WERI-Rb-1 (cell line): Measurements from ENCODE around the gene EPN1.

Experiments
- DNase-seq: peaks from one replicate; pipeline ENCODE4 v3.0.0-alpha.2; 2020
- H3K27ac ChIP-seq: fragments of 250-450 bp; sonication (Bioruptor Pico); 2 replicates; pipeline ENCODE4 v1.5.1; 2020; ENCODE audit warnings: mild to moderate bottlenecking, moderate library complexity
- H3K27me3 ChIP-seq: fragments of 250-450 bp; sonication (Bioruptor Pico); 2 replicates; pipeline ENCODE4 v1.5.1; 2021; ENCODE audit warnings: mild to moderate bottlenecking, low read depth, moderate library complexity; ENCODE audit not compliant: insufficient read depth, severe bottlenecking
- H3K36me3 ChIP-seq: fragments of 250-450 bp; sonication (Bioruptor Pico); 2 replicates; pipeline ENCODE4 v1.5.1; 2020; ENCODE audit warnings: mild to moderate bottlenecking, moderate library complexity
- H3K4me3 ChIP-seq: 2 replicates; pipeline ENCODE4 v1.5.1; 2011; ENCODE audit warnings: low read depth, mild to moderate bottlenecking, control low read depth, low read length
- H3K9me3 ChIP-seq: fragments of 250-450 bp; sonication (Bioruptor Pico); 2 replicates; pipeline ENCODE4 v1.5.1; 2021; ENCODE audit warnings: mild to moderate bottlenecking, moderate library complexity; ENCODE audit not compliant: severe bottlenecking
- TF ChIP-seq, protein P1 (sequence below): IDR thresholded peaks from 2 replicates; pipeline ENCODE4 v1.5.1; 2011; ENCODE audit warnings: low read depth, mild to moderate bottlenecking, control low read depth, inconsistent platforms, low read length

The EPN1 gene

DNA sequence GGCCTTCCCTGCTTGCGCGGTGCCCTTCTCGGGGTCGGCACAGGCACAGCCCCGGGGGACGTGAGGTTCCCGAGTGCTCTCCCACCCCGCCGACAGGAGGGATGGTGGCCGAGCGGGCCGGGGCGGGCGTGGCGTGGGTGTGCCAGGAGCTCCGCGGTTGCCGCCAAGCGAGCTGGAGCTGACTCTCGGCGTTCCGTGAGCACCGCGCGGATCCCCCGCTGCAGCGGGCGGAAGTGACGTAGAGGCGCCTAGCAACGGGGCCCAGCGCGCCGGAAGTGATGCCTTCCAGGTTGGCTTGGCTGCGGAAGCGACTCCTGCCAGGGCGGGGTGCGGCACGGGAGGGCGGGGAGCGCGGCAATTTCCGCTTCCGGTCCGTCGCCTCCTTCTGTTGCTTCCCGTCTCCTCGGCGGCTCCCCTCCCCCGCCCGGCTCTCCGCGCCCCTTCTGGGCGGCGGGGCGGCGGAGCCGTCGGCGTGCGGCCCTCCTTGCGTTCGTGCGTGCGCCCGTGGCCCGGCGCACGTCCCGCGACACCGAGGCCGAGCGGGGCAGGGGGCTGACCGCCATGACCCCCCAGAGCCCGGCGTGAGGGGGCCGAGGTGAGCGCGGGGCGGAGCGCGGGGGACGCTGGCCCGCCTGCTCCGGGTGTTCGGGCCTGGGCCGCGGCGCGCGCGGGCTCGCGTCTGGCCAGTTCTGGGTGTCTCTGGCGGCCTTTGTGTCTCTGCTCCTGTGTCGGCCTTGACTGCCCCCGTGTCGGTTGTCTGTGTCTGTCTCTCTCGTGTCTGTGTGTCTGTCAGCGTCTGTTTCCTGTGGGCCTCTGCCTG, at the start of gene EPN1:
Gene EPN1 (plus strand): TSS at position 386 of the 820 bp plus-strand sequence. CDS start 3,402 bp downstream, outside the sequence.
- Histone ChIP-seq H3K27ac (peak within 1 kb of the TSS; percentile 78), H3K4me3 (peak within 1 kb of the TSS; percentile 93), H3K36me3 (peaks cover 69% of the 10 kb centered on the region), H3K27me3 (no peaks in the 10 kb centered on the region), H3K9me3 (no peaks in the 10 kb centered on the region)
- TF ChIP-seq, protein P1, sequence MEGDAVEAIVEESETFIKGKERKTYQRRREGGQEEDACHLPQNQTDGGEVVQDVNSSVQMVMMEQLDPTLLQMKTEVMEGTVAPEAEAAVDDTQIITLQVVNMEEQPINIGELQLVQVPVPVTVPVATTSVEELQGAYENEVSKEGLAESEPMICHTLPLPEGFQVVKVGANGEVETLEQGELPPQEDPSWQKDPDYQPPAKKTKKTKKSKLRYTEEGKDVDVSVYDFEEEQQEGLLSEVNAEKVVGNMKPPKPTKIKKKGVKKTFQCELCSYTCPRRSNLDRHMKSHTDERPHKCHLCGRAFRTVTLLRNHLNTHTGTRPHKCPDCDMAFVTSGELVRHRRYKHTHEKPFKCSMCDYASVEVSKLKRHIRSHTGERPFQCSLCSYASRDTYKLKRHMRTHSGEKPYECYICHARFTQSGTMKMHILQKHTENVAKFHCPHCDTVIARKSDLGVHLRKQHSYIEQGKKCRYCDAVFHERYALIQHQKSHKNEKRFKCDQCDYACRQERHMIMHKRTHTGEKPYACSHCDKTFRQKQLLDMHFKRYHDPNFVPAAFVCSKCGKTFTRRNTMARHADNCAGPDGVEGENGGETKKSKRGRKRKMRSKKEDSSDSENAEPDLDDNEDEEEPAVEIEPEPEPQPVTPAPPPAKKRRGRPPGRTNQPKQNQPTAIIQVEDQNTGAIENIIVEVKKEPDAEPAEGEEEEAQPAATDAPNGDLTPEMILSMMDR = no peak
- peak; percentile 97 for DNase-seq

- no peaks in the 10 kb centered on the region for H3K27me3 ChIP-seq
- H3K27ac ChIP-seq = no peak overlapping the region
- no peak for DNase-seq
- peaks cover 3% of the 10 kb centered on the region for H3K36me3 ChIP-seq
- peaks cover 3% of the 10 kb centered on the region for H3K9me3 ChIP-seq
- H3K4me3 ChIP-seq = no peak overlapping the region
- TF ChIP-seq, protein P1 = no peak
Measured at GRCh38 chr19:55626350-55626749, 48.7 kb upstream of the EPN1 start.

DNA sequence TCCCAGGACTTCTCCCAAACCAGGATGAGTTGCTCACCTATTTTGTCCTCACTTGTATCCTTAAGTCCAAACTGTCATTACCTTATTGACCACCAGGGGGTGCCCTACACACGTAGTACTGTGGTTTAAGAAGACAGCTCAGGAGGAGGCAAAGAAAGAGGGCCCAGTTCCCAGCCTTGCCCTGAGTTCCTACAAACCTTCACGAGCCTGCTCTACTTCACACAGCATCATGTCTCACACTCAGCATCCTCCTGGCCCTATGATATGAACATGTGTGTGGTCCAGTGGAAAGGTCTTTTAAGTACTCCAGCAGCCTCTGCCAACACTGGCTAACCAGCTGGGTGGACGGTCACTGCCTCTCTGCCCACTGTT, 42.6 kb upstream of the EPN1 start:
- TF ChIP-seq, protein P1 = peak; percentile 55
- no peak overlapping the region for H3K4me3 ChIP-seq
- no peaks in the 10 kb centered on the region for H3K27me3 ChIP-seq

GRCh38 chr19:55633861-55634260, 41.2 kb upstream of the EPN1 start:
- Histone ChIP-seq H3K9me3 (no peaks in the 10 kb centered on the region), H3K27ac (no peak overlapping the region; the same call in 1 of the 2 replicates), H3K27me3 (no peaks in the 10 kb centered on the region), H3K4me3 (no peak overlapping the region), H3K36me3 (0 out of 2 replicates have a peak, but pooled peaks cover 4% of the 10 kb centered on the region)
- no peak for DNase-seq
- TF ChIP-seq, protein P1 = no peak

More for the DNA sequence above, 42.6 kb upstream of the EPN1 start:
- H3K36me3 ChIP-seq = no peaks in the 10 kb centered on the region
- peak; percentile 93 for DNase-seq
- H3K9me3 ChIP-seq = no peaks in the 10 kb centered on the region
- H3K27ac ChIP-seq = no peak overlapping the region; the same call in 1 of the 2 replicates

- peak overlapping the region; percentile 72 for H3K27ac ChIP-seq
- peak overlapping the region; percentile 67 for H3K4me3 ChIP-seq
- TF ChIP-seq, protein P1 = no peak
- H3K36me3 ChIP-seq = 0 out of 2 replicates have a peak, but pooled peaks cover 4% of the 10 kb centered on the region
- no peaks in the 10 kb centered on the region for H3K9me3 ChIP-seq
- H3K27me3 ChIP-seq = no peaks in the 10 kb centered on the region
- no peak for DNase-seq
Measured at GRCh38 chr19:55635334-55635717, 39.7 kb upstream of the EPN1 start.
